Endothelial cell of umbilical vein (primary cell): Measurements from ENCODE around the gene PGP. TPM values are rescaled to one million over a fixed set of nuclear protein-coding genes. Genes with fewer than 3 reads are reported as not detected.

Source experiments
- BruUV-seq: library from RNA; stranded (reverse); fragments of 400-500 nt; replicated peaks from 2 replicates; lab custom pipeline; 2021; lab: Mats Ljungman, UMichigan
- CTCF ChIA-PET: fragments of 300-600, 350-600 bp; sonication (Branson Sonifier 250); formaldehyde crosslinking; loops from one replicate; lab custom pipeline; 2021; ENCODE audit warnings: antibody characterized with exemption, inconsistent platforms; lab: Charles Lee
- POLR2A ChIA-PET: fragments of 300-600, 350-600 bp; sonication (Branson Sonifier 250); formaldehyde crosslinking; loops from one replicate; lab custom pipeline; 2021; ENCODE audit warnings: antibody characterized with exemption, inconsistent platforms; lab: Charles Lee
- DNase-seq: peaks from one replicate; pipeline ENCODE4 v3.0.0-alpha.2; 2011; ENCODE audit warnings: low read depth, low spot score
- FAIRE-seq: peaks from 2 replicates; lab custom pipeline; 2011; peaks lifted over from hg19 to GRCh38; lab: Jason Lieb, UNC
- H2AFZ ChIP-seq: 2 replicates; pipeline ENCODE4 v1.6.0; 2012; ENCODE audit warnings: low read depth, low read length, control low read depth, inconsistent platforms
- H3K27ac ChIP-seq: 2 replicates; pipeline ENCODE4 v1.5.1; 2011; ENCODE audit warnings: low read depth, mild to moderate bottlenecking, control low read depth, low read length, moderate library complexity; ENCODE audit not compliant: insufficient read depth
- H3K27me3 ChIP-seq, 2 experiments: 2 replicates each; pipeline versions ENCODE4 v1.6.0 to v1.6.1; 2011; ENCODE audit warnings: low read length in 2 of 2, mixed read lengths in 1 of 2; ENCODE audit not compliant: control insufficient read depth in 2 of 2, insufficient read depth in 2 of 2
- H3K36me3 ChIP-seq, 2 experiments: 2 replicates in 1 of 2; 3 replicates in 1 of 2; pipeline ENCODE4 v1.5.1; 2011; ENCODE audit warnings: low read length in 2 of 2, mild to moderate bottlenecking in 1 of 2, moderate library complexity in 1 of 2; ENCODE audit not compliant: control insufficient read depth in 2 of 2, insufficient read depth in 2 of 2; ENCODE audit errors: extremely low read depth in 1 of 2
- H3K4me1 ChIP-seq: 3 replicates; pipeline ENCODE4 v1.5.1; 2011; ENCODE audit warnings: mild to moderate bottlenecking, low read length; ENCODE audit not compliant: control insufficient read depth, insufficient read depth; ENCODE audit errors: extremely low read depth
- H3K4me2 ChIP-seq: 2 replicates; pipeline ENCODE4 v1.6.1; 2011; ENCODE audit warnings: low read length, control low read depth, mixed read lengths; ENCODE audit not compliant: insufficient read depth
- H3K4me3 ChIP-seq, 3 experiments: fragments of 200-600 bp in 1 of 3; sonication (generic), shearing (Covaris generic) in 1 of 3; replicated peaks in 1 of 3; 2 replicates each; pipeline ENCODE4 v1.5.1; 2011 to 2016; ENCODE audit warnings: control low read depth in 3 of 3, low read length in 3 of 3, mild to moderate bottlenecking in 2 of 3, inconsistent platforms in 1 of 3, low read depth in 1 of 3, moderate library complexity in 1 of 3; ENCODE audit not compliant: insufficient read depth in 1 of 3
- H3K79me2 ChIP-seq: 2 replicates; pipeline ENCODE4 v1.6.0; 2012; ENCODE audit warnings: low read length, inconsistent platforms; ENCODE audit not compliant: control insufficient read depth, insufficient read depth
- H3K9ac ChIP-seq: replicated peaks from 2 replicates; pipeline ENCODE3; 2011; ENCODE audit warnings: low read length, control low read depth; ENCODE audit not compliant: insufficient read depth; ENCODE audit errors: extremely low read depth
- H3K9me1 ChIP-seq: replicated peaks from 3 replicates; pipeline ENCODE4 v1.6.0; 2011; ENCODE audit warnings: mild to moderate bottlenecking, low read length; ENCODE audit not compliant: control insufficient read depth, insufficient read depth; ENCODE audit errors: extremely low read depth
- H3K9me3 ChIP-seq: replicated peaks from 2 replicates; pipeline ENCODE4 v1.5.1; 2012; ENCODE audit warnings: low read length, inconsistent platforms; ENCODE audit not compliant: control insufficient read depth, insufficient read depth
- H4K20me1 ChIP-seq: replicated peaks from 2 replicates; pipeline ENCODE3; 2011; ENCODE audit warnings: mild to moderate bottlenecking, low read length; ENCODE audit not compliant: control insufficient read depth, insufficient read depth; ENCODE audit errors: extremely low read depth
- EZH2 ChIP-seq: IDR thresholded peaks from 2 replicates; pipeline ENCODE4 v1.6.1; 2012; ENCODE audit warnings: borderline replicate concordance, low read depth, mild to moderate bottlenecking, moderate library complexity, low read length, inconsistent platforms; ENCODE audit not compliant: severe bottlenecking
- FOS ChIP-seq: IDR thresholded peaks from 2 replicates; pipeline ENCODE4 v1.6.1; 2011; ENCODE audit warnings: mild to moderate bottlenecking, low read length, moderate library complexity, borderline replicate concordance; ENCODE audit not compliant: insufficient read depth
- GATA2 ChIP-seq: IDR thresholded peaks from 2 replicates; pipeline ENCODE4 v1.7.0; 2011; ENCODE audit warnings: low read depth, mild to moderate bottlenecking, moderate library complexity, mixed read lengths, low read length; ENCODE audit not compliant: insufficient read length, insufficient read depth
- JUN ChIP-seq: IDR thresholded peaks from 2 replicates; pipeline ENCODE4 v1.6.1; 2011; ENCODE audit warnings: borderline replicate concordance, low read depth; ENCODE audit not compliant: insufficient read length, insufficient read depth
- MYC ChIP-seq: IDR thresholded peaks from one replicate; pipeline ENCODE4 v1.6.1; 2011; ENCODE audit warnings: mild to moderate bottlenecking, low read depth, low read length
- POLR2A ChIP-seq: IDR thresholded peaks from 2 replicates; pipeline ENCODE4 v1.6.1; 2012; ENCODE audit warnings: low read depth, mild to moderate bottlenecking, control low read depth, low read length
- POLR2AphosphoS5 ChIP-seq: IDR thresholded peaks from 2 replicates; pipeline ENCODE4 v1.6.1; 2012; ENCODE audit warnings: low read depth, mild to moderate bottlenecking, control low read depth, low read length, moderate library complexity; ENCODE audit not compliant: insufficient read depth
- dilution Hi-C: fragments of 300-500 bp; cut with MboI; formaldehyde crosslinking; loops from one replicate; pipeline ENCODE4 v1.15.0; 2019; ENCODE audit warnings: low sequenced_read_pairs; ENCODE audit not compliant: extremely low pct_ligation_motif_present
- intact Hi-C: fragments of 100-400 bp; cut with micrococcal nuclease; formaldehyde crosslinking; loops from one replicate; pipeline ENCODE4 v1.10.0; 2022
- polyA plus RNA-seq, 4 experiments: library from polyadenylated mRNA; depleted of rRNA in 3 of 4; stranded (reverse) in 3 of 4; unstranded in 1 of 4; fragments of >200 nt; gene quantifications; 2 replicates each; pipeline versions ENCODE4 v1.2.1 to v1.2.3, GENCODE V29; 2011 to 2012; ENCODE audit warnings: missing spikeins in 1 of 4
- total RNA-seq: library from RNA; stranded (reverse); gene quantifications from 2 replicates; pipeline ENCODE4 v1.2.3, GENCODE V29; 2021
- TF ChIP-seq, protein P1 (sequence below): IDR thresholded peaks from 2 replicates; pipeline ENCODE4 v1.6.1; 2011; ENCODE audit not compliant: insufficient read depth, insufficient read length
- TF ChIP-seq, protein P2 (sequence below), 2 donors: IDR thresholded peaks; 1 replicate in 1 of 2; 2 replicates in 1 of 2; pipeline ENCODE4 v1.5.1; 2011; ENCODE audit warnings: low read length in 2 of 2, mild to moderate bottlenecking in 2 of 2, moderate library complexity in 2 of 2, control low read depth in 1 of 2, inconsistent platforms in 1 of 2, low read depth in 1 of 2; ENCODE audit not compliant: insufficient read depth in 1 of 2; ENCODE audit errors: extremely low read depth in 1 of 2

PGP gene
- total and polyA plus RNA-seq, 2 donors (not counting 3 experiments of a cell fraction or from before 2014, with no cell fraction given) = 28.5 to 29.6 TPM

DNA sequence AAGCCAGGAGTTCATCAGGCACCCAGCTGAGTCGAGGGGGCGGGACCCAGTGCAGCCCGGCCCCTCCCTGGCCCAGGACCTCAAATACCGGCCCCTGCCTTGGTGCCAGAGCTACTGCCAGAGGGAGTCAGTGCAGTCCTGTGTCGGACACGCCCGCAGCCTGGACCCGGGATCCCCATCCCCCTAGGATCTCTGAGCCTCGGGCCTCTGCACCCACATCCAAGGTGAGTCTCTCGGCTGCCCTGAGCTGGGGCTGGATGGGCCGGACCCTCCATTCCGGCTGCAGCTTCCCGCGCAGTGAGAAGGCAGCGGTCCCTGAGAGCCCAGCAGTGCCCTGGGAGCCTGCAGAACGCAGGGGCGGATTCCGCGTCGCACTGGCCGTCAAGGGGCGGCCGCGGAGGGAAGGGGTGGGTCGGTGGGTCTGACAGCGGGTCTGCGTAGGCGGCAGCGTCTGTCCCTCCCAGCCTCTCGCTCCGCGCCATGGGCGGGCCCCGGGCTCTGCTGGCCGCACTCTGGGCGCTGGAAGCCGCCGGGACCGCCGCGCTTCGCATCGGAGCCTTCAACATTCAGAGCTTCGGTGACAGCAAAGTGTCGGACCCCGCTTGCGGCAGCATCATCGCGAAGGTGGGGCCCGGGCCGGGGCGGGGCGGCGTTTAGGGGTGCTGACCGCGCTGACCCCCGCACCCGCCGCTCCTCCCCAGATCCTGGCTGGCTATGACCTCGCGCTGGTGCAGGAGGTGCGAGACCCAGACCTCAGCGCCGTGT lies 21.9 kb upstream of the PGP start, which contains the start of gene DNASE1L2:
DNASE1L2 (plus strand) TSS at position 108 of the 765 bp plus-strand sequence; CDS start at position 481, 373 bp downstream.
- Histone ChIP-seq H3K79me2 (no peaks in the 10 kb centered on the region), H3K4me3 (peak within 1 kb of the TSS in 1 of 3 experiments; percentile 14), H3K27me3 (peaks cover 5 to 18% of the 10 kb centered on the region in 2 experiments), H3K9me1 (no peaks in the 10 kb centered on the region), H3K9ac (no peak within 1 kb of the TSS), H2AFZ (no peak within 1 kb of the TSS), H3K4me1 (peaks cover 10% of the 10 kb centered on the region), H3K9me3 (no peaks in the 10 kb centered on the region), H3K36me3 (peaks cover 8 to 34% of the 10 kb centered on the region in 2 experiments), H4K20me1 (no peaks in the 10 kb centered on the region), H3K4me2 (peak within 1 kb of the TSS; percentile 22), H3K27ac (no peak within 1 kb of the TSS)
- intact Hi-C loops (no loop called here), dilution Hi-C loops (no loop called here)
- ChIA-PET CTCF (interaction anchor here (0.9 to 2.4 kb wide), 2 partner anchors 15 to 265 kb away, joined by 3 to 11 read pairs; partner anchors contain the start of gene ECI1), POLR2A (no interaction called here)
- DNase-seq (peak; percentile 25), FAIRE-seq (no peak)
- no TSS peak for BruUV-seq
- TF ChIP-seq, protein P1, sequence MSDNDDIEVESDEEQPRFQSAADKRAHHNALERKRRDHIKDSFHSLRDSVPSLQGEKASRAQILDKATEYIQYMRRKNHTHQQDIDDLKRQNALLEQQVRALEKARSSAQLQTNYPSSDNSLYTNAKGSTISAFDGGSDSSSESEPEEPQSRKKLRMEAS = no peak
- TF ChIP-seq, protein P2, sequence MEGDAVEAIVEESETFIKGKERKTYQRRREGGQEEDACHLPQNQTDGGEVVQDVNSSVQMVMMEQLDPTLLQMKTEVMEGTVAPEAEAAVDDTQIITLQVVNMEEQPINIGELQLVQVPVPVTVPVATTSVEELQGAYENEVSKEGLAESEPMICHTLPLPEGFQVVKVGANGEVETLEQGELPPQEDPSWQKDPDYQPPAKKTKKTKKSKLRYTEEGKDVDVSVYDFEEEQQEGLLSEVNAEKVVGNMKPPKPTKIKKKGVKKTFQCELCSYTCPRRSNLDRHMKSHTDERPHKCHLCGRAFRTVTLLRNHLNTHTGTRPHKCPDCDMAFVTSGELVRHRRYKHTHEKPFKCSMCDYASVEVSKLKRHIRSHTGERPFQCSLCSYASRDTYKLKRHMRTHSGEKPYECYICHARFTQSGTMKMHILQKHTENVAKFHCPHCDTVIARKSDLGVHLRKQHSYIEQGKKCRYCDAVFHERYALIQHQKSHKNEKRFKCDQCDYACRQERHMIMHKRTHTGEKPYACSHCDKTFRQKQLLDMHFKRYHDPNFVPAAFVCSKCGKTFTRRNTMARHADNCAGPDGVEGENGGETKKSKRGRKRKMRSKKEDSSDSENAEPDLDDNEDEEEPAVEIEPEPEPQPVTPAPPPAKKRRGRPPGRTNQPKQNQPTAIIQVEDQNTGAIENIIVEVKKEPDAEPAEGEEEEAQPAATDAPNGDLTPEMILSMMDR (IDR thresholded peaks at IDR 0.05; ENCODE audit: extremely low read depth in 1 of 2, insufficient read depth in 1 of 2, low read depth in 1 of 2, low read length in 2 of 2) = no peak
- TF ChIP-seq MYC = no peak
- no peak for TF ChIP-seq FOS
- no peak for TF ChIP-seq JUN
- TF ChIP-seq GATA2 = no peak
- TF ChIP-seq POLR2A = no peak
- TF ChIP-seq EZH2 = no peak
- no peak for TF ChIP-seq POLR2AphosphoS5
